Stimulated activated CD4-positive, alpha-beta T cell treated with anti-CD3 and anti-CD28 coated beads, TNF-alpha, amount 100 ng/mL, for 4 hours (primary cell): ENCODE data around the gene MKRN1.
"Not testable (repeated sequence)": the region's sequence is repeated elsewhere in the genome, so short reads cannot be mapped to it uniquely, and the experiment has no call there.

Experiments
- DNase-seq, 3 experiments: peaks; one replicate each; pipeline ENCODE4 v3.0.0-alpha.2; 2020; ENCODE audit warnings: low read depth in 3 of 3

Gene MKRN1, protein sequence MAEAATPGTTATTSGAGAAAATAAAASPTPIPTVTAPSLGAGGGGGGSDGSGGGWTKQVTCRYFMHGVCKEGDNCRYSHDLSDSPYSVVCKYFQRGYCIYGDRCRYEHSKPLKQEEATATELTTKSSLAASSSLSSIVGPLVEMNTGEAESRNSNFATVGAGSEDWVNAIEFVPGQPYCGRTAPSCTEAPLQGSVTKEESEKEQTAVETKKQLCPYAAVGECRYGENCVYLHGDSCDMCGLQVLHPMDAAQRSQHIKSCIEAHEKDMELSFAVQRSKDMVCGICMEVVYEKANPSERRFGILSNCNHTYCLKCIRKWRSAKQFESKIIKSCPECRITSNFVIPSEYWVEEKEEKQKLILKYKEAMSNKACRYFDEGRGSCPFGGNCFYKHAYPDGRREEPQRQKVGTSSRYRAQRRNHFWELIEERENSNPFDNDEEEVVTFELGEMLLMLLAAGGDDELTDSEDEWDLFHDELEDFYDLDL

DNA sequence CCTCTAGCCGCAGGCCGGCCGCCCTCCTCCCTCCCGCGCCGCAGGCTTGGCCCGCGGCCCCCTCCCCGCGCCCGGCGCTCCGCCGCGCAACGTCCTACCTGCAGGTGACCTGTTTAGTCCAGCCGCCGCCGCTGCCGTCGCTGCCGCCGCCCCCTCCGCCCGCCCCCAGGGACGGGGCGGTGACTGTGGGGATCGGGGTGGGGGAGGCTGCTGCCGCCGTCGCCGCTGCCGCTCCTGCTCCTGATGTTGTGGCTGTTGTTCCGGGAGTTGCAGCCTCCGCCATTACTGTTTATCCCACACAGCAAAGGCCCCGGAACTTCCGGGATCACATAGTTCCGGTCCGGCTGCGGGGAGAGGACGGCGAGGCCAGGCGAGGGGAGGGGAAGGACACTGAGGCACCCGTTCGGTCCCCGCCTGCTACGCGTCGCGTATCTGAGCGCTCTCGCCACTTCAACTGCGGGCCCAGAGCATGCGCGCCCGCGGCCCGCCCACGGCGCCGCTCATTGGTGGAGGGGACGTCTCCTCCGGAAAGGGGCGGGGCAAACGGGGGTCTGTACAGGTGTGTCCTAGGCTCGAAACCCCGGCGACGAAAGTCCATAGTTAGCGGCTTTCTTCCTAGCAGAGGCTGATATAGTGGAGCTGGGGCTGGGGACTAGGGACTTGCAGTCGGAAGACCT, at the start of gene MKRN1:
MKRN1 (minus strand) TSS at position 444 of the 677 bp plus-strand sequence; CDS start at position 283, 161 bp downstream.
- peak; percentile 87 to 93 (median 90) for DNase-seq

GRCh38 chr7:140526787-140527664, 47.7 kb upstream of the MKRN1 start:
- DNase-seq: no peak

- DNase-seq: no peak
These were observed 46.9 kb upstream of the MKRN1 start for GRCh38 chr7:140526214-140526613.

- DNase-seq: no peak
These were observed 46.4 kb upstream of the MKRN1 start for GRCh38 chr7:140525743-140526142.

DNA sequence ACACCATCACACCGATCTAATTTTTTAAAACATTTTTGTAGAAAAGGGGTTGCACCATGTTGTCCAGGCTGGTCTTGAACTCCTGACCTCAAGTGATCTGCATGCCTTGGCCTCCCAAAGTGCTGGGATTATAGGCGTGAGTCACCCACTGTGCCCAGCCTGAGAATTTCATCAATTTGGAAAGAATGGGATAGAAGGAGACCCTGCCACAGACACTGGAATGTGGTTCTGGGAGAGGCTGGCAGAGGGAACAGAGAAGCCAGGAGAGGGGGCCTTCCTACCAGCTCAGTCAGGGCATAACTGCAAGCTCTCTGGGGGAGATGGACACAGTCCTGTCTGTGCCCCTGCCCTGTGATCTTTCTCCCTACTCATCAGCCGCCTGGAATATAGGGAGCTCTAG, 42.1 kb upstream of the MKRN1 start:
- no peak for DNase-seq

GRCh38 chr7:140519007-140519399, 39.7 kb upstream of the MKRN1 start:
- no peak for DNase-seq

GRCh38 chr7:140518370-140519006, 39.2 kb upstream of the MKRN1 start:
- DNase-seq: no peak

DNA sequence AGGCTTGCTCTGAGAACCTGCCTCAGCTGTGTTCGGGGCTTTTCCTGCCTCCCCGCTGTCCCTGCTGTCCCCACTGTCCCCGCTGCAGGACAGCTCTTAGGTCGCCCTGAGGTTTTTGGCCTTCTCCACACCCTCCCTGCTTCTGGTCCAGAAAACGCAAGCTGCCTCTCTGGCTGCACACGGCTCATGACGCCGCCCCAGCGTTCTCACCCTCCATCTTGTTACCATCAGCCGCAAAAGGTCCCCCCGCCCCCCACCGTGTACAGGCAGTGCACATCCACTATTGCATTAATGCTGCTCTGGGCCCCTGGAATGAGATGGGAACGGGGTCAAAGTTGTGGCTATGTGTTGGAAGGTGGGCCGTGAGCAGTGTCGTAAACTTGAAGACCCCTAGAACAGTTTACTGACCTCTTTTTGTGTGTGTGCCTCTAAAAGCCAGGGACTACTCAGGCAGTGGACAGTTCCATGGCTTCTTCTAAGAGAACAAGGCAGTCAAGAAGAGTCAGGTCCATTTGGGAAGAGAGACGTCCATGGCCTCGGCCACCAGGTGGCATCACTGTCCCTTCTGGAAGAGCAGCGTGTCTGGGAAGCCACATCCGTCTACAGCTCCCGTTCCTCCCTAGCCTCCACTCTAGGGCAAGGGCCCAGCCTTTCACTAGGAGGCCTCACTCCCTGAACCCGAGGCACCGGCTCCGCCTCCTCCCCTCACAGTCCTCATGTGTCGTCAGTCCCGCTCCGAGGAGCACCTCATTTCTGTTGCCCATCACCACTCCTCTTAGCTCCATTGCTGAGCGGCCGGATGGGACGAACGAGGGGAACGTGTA, 38.5 kb upstream of the MKRN1 start:
- peak; percentile 32 to 46 (median 44) for DNase-seq

DNA sequence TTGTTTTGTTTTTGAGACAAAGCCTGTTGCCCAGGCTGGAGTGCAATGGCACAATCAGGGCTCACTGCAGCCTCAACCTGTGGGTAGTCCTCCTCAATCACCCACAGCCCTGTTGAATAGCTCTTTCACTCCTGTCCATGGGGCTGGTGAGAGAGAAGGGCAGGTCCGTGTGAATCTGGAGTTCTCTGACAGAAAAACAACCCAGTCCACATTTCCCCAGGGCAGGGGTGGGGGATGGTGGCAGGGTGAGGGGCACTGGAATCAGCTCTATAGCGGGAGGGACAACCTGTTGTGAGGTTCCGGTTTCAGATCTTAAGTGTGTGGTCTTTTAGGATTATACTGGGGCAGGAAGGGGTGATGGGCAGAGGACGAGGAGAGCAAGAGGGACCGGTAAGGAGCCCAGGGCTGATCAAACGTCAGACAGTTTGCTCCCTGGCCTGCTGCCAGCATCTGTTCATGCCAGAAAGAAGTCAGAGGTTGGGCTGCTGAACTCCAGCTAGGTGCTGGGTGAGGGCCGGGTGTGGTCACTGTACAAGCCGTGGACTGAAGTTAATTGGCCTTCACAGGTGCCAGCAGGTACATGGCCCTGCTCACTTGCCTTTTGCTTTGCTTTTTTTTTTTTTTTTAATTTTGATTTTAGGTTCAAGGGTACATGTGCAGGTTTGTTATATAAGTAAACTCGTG, 33.2 kb upstream of the MKRN1 start:
- no peak for DNase-seq

DNA sequence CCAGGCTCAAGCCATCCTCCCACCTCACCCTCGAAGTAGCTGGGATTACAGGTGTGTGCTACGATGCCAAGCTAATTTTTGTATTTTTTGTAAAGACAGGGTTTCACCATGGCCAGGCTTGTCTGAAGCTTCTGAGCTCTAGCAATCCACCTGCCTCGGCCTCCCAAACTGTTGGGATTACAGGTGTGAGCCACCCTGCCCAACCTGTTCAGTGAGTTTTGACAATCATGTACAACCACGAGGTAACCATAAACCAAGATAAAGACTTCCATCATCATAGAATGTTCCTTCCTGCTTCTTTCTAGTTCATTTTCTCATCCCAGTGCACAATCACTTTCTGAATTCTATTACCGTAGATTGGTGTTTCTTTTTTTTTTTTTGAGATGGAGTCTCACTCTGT, 30.5 kb upstream of the MKRN1 start:
- DNase-seq: no peak

GRCh38 chr7:140507556-140507955, 28.3 kb upstream of the MKRN1 start:
- DNase-seq: not testable (repeated sequence)

- no peak for DNase-seq
These were observed 27.6 kb upstream of the MKRN1 start for GRCh38 chr7:140506788-140507464.

- no peak for DNase-seq
These were observed 22.7 kb upstream of the MKRN1 start for GRCh38 chr7:140501966-140502365.

GRCh38 chr7:140497807-140498206, 18.5 kb upstream of the MKRN1 start:
- DNase-seq: not testable (repeated sequence)

GRCh38 chr7:140497241-140497769, 18.0 kb upstream of the MKRN1 start:
- DNase-seq: no peak

GRCh38 chr7:140495514-140496097, 16.3 kb upstream of the MKRN1 start:
- DNase-seq: no peak

DNA sequence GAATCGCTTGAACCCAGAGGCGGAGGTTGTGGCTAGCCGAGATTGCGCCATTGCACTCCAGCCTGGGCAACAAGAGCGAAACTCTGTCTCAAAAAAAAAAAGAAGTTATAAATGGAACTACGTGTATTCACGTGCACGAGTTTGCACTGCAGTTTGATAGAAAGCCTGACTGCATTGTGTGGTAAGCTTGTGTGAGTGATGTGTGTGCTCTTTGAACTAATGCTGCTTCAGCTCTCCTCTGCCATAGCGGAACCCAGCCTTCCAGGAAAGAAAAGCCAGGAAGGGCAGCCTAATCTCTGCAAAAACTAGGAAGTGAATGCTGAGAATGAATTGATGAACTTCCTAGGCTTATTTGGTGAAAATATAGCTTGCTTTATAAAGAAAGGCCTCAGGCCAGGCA, 15.6 kb upstream of the MKRN1 start:
- DNase-seq: no peak

DNA sequence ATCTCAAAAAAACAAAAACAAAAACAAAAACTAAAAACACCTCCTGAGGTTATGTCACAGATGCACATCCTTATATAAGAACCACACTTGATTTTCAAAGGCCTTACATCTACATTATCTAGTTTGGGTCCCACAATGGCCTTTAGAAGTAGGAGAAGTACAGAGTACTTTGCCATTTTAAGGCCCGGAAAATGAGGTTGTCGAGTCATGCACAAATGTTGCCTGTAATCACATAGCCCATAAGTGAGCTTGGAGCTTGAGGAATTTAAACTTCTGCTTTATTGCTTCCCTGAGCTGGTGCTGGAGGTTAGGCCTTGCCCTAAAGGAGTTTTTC, 9.7 kb upstream of the MKRN1 start:
- no peak for DNase-seq
